ENCODE results near the gene DDX23. TPM values are rescaled to one million over a fixed set of nuclear protein-coding genes. Genes with fewer than 3 reads are reported as not detected.

The DDX23 gene
- polyA plus RNA-seq, 4 donors, result 89.1 to 104 (median 96.5) TPM

DNA sequence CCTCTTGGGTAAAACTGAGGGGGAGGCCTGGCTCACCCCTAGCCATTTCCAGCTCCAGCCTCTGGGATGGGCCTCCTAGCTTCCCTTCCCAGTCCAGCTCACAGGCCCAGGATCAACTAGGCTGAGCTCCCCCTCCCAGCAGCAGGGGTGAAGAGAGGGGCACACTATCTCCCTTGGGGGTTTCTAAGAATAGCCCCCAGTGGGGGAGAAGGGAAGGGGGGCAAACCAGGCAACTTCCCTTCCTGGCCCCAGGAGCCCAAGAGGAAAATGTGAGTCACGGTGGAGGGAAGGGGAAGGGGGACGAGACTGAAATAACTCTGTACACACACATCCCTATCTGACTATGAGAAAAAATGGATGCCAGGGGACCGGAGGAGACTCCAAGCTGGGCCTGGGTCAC is 72.1 kb downstream of the DDX23 start:
- no peak for DNase-seq (ENCODE audit: low read depth in 4 of 4, low spot score in 3 of 4)

Other genes starting within 250 kb of the DDX23 start
- 10 to 100 TPM; 44.9 to 58.1 (median 51.0) TPM for gene KANSL2, start 169.9 kb downstream of the DDX23 start, polyA plus RNA-seq (ENCODE audit: insufficient read length in 4 of 4)
- 10 to 100 TPM; 26.1 to 33.4 (median 30.9) TPM for gene CCNT1, start 135.5 kb downstream of the DDX23 start, polyA plus RNA-seq (ENCODE audit: insufficient read length in 4 of 4)
- gene ADCY6, start 63.1 kb downstream of the DDX23 start, polyA plus RNA-seq (ENCODE audit: insufficient read length in 4 of 4), result 10 to 100 TPM; 82.0 to 98.3 (median 84.1) TPM
- gene CACNB3, start 33.7 kb downstream of the DDX23 start, polyA plus RNA-seq (ENCODE audit: insufficient read length in 4 of 4), result 10 to 100 TPM; 47.6 to 55.1 (median 50.7) TPM
- gene RND1, start 13.7 kb upstream of the DDX23 start, polyA plus RNA-seq (ENCODE audit: insufficient read length in 4 of 4), result 1 to 10 TPM; 2.6 to 4.2 (median 3.6) TPM
- 10 to 100 TPM in 3 of 4 donors, 1 to 10 TPM in 1; 9.0 to 15.3 (median 12.9) TPM for gene FKBP11, start 73.3 kb upstream of the DDX23 start, polyA plus RNA-seq (ENCODE audit: insufficient read length in 4 of 4)
- gene ARF3, start 105.3 kb upstream of the DDX23 start, polyA plus RNA-seq (ENCODE audit: insufficient read length in 4 of 4), result 100 to 1,000 TPM; 133 to 150 (median 145) TPM
- gene WNT10B, start 119.6 kb upstream of the DDX23 start, polyA plus RNA-seq (ENCODE audit: insufficient read length in 4 of 4), result under 1 TPM; 0.08 to 0.34 (median 0.26) TPM
- gene WNT1, start 126.2 kb upstream of the DDX23 start, polyA plus RNA-seq (ENCODE audit: insufficient read length in 4 of 4), result not detected
- 100 to 1,000 TPM in 1 of 4 donors, 10 to 100 TPM in 3; 85.8 to 111 (median 89.4) TPM for gene DDN, start 147.2 kb upstream of the DDX23 start, polyA plus RNA-seq (ENCODE audit: insufficient read length in 4 of 4)
- 10 to 100 TPM; 74.6 to 83.1 (median 80.5) TPM for gene PRKAG1, start 166.6 kb upstream of the DDX23 start, polyA plus RNA-seq (ENCODE audit: insufficient read length in 4 of 4)
- 10 to 100 TPM; 40.2 to 51.0 (median 47.6) TPM for gene KMT2D, start 208.6 kb upstream of the DDX23 start, polyA plus RNA-seq (ENCODE audit: insufficient read length in 4 of 4)
- 1 to 10 TPM; 1.5 to 2.1 (median 1.7) TPM for gene RHEBL1, start 217.8 kb upstream of the DDX23 start, polyA plus RNA-seq (ENCODE audit: insufficient read length in 4 of 4)
- gene DHH, start 242.6 kb upstream of the DDX23 start, polyA plus RNA-seq (ENCODE audit: insufficient read length in 4 of 4), result 1 to 10 TPM in 1 of 4 donors, under 1 TPM in 3; 0.37 to 1.0 (median 0.42) TPM

Measured in right renal pelvis (tissue), 4 donors.